Measurements from ENCODE around the gene ASPSCR1. TPM values are rescaled to one million over a fixed set of nuclear protein-coding genes. Genes with fewer than 3 reads are reported as not detected.

ASPSCR1 gene
- total and polyA plus RNA-seq, 9 donors: 22.5 to 35.9 (median 27.5) TPM

DNA sequence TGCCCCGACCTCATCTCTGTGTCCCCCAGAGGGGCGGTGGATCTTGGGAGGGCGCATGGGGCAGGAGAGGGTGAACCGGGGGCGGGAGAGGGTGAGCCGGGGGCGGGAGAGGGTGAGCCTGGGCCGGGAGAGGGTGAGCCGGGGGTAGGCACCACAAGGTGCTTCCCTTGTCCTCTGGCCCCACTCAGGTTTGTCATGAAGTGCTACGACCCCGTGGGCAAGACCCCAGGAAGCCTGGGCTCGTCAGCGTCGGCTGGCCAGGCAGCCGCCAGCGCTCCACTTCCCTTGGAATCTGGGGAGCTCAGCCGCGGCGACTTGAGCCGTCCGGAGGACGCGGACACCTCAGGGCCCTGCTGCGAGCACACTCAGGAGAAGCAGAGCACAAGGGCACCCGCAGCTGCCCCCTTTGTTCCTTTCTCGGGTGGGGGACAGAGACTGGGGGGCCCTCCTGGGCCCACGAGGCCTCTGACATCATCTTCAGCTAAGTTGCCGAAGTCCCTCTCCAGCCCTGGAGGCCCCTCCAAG lies 18.9 kb downstream of the ASPSCR1 start:
- peaks cover 21% of the 10 kb centered on the region for H3K36me3 ChIP-seq (ENCODE audit: control insufficient read depth, insufficient read depth, low read length)
- 86% methylated on average over 20 of the region's 28 CpGs for WGBS (ENCODE audit: insufficient coverage)
- no peaks in the 10 kb centered on the region for H3K9me3 ChIP-seq (replicated peaks; ENCODE audit: control insufficient read depth, low read depth, low read length)
- H3K27me3 ChIP-seq (ENCODE audit: control insufficient read depth, insufficient read depth, low read length): no peaks in the 10 kb centered on the region
- no peak overlapping the region for H3K27ac ChIP-seq (ENCODE audit: low read length)
- no peak for DNase-seq
- no peak overlapping the region for H3K4me3 ChIP-seq (ENCODE audit: low read length)
- peaks cover 63% of the 10 kb centered on the region for H3K4me1 ChIP-seq (ENCODE audit: control insufficient read depth, insufficient read depth, low read length)

DNA sequence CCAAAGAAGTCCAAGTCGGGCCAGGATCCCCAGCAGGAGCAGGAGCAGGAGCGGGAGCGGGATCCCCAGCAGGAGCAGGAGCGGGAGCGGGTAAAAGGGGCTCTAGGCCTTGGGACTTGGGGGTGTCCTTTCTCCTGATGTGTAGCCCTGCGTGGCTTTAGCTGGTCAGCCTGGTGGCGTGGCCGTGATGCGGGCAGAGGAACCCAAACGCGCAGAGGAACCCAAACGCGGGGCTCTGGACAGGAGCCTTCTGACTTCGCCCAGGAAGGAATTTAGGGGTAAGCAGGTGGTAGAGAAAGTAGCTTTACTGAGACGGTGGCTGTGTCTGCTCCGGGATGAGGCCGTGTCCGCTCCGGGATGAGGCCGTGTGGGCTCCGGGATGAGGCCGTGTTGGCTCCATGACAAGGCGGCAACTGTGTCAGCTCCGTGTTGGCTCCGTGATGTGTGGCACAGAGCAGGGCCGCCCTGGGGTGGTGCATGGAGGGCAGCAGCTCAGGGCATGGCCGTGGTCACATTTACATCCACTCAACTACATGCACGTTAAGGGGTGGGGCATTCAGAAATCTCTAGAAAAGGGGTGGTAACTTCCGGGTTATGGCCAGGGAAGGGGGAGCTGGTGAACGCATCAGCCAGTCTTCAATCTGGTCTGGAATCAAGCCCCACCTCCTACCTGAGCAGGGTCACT lies 19.5 kb downstream of the ASPSCR1 start:
- Histone ChIP-seq H3K4me3 (ENCODE audit: low read length) (no peak overlapping the region), H3K4me1 (ENCODE audit: control insufficient read depth, insufficient read depth, low read length) (peaks cover 63% of the 10 kb centered on the region), H3K9me3 (replicated peaks; ENCODE audit: control insufficient read depth, low read depth, low read length) (no peaks in the 10 kb centered on the region), H3K27ac (ENCODE audit: low read length) (no peak overlapping the region), H3K27me3 (ENCODE audit: control insufficient read depth, insufficient read depth, low read length) (no peaks in the 10 kb centered on the region), H3K36me3 (ENCODE audit: control insufficient read depth, insufficient read depth, low read length) (peaks cover 21% of the 10 kb centered on the region)
- DNase-seq: no peak
- 91% methylated on average over 23 of the region's 30 CpGs for WGBS (ENCODE audit: insufficient coverage)

DNA sequence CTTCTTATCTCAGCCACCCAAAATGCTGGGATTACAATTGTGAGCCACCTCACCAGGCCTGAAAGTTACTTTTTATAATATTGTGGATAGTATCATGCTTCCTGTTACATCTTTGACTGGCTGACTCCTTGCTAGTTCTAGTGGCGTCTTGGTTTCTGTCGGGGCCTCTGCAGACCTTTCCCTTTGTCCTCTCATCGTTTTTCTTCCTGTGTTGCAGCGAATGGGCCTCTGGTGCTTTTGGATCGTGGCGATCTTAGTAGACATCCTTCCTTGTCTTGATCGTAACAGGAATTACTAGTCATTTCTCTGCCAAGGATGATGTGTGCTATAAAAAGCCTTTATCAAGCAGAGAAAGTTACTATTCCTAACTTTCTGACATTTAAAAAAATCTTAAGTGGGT lies 20.8 kb downstream of the ASPSCR1 start:
- Histone ChIP-seq H3K9me3 (replicated peaks; ENCODE audit: control insufficient read depth, low read depth, low read length) (no peaks in the 10 kb centered on the region), H3K4me3 (ENCODE audit: low read length) (no peak overlapping the region), H3K4me1 (ENCODE audit: control insufficient read depth, insufficient read depth, low read length) (peaks cover 51% of the 10 kb centered on the region), H3K27me3 (ENCODE audit: control insufficient read depth, insufficient read depth, low read length) (no peaks in the 10 kb centered on the region), H3K36me3 (ENCODE audit: control insufficient read depth, insufficient read depth, low read length) (peaks cover 21% of the 10 kb centered on the region), H3K27ac (ENCODE audit: low read length) (no peak overlapping the region)
- DNase-seq: no peak
- 4% methylated on average over 3 of the region's 7 CpGs for WGBS (ENCODE audit: insufficient coverage)

DNA sequence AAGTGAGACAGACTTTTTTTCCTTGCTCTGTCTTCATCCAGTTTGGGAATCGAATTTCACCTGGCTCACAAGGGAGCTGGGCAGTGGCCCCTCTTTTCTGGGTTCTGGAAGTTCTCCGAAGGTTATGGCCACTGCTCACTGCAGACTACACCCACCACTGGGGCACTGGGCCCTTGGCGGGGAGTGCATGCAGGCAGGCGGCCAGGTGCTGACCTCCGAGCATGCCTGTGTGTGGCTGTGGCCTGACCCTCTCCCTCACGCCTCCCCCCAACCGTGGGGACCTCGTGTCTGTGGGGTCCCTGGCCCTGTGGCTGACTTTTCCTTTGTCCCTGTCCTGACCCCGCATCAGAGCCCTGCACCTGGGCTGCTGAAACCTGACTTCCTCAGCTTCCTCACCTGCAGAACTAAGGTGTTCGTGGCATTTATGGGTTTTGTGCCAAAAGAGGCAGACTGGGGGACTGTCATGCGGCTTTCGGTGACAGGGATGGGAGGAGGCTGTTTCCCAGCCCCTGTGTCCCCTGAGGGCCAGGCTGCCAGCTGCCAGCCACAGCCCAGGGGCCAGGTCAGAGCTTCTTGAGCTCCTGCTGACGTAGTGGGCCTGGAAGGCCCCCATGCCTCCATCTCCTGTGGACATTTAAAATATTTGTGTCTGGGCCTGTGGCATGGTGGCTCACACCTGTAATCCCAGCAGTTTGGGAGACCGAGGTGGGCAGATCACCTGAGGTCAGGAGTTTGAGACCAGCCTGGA lies 21.4 kb downstream of the ASPSCR1 start:
- peak; percentile 59 for DNase-seq
- no peaks in the 10 kb centered on the region for H3K27me3 ChIP-seq (ENCODE audit: control insufficient read depth, insufficient read depth, low read length)
- peaks cover 51% of the 10 kb centered on the region for H3K4me1 ChIP-seq (ENCODE audit: control insufficient read depth, insufficient read depth, low read length)
- H3K36me3 ChIP-seq (ENCODE audit: control insufficient read depth, insufficient read depth, low read length): peaks cover 18% of the 10 kb centered on the region
- H3K9me3 ChIP-seq (replicated peaks; ENCODE audit: control insufficient read depth, low read depth, low read length): no peaks in the 10 kb centered on the region
- no peak overlapping the region for H3K27ac ChIP-seq (ENCODE audit: low read length)
- H3K4me3 ChIP-seq (ENCODE audit: low read length): no peak overlapping the region
- 38% methylated on average over 6 of the region's 14 CpGs for WGBS (ENCODE audit: insufficient coverage)

DNA sequence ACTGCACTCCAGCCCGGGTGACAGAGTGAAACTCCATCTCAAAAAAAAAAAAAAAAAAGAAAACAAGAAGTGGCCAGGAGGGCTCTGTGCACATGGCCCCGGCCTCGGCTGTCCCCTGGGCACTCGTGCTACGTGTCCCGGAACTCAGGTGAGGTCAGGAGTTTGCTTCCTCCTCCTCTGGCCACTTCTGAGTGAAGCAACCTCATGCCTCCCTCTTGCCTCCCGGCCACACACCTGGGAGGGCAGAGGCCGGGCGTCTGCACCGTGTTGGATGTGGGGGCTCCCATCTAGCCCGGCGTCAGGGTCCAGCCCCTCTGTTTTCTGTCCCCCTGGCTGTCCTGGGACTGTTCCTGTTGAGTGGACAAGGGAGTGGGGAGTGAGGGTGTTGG lies 22.2 kb downstream of the ASPSCR1 start:
- no peak overlapping the region for H3K4me3 ChIP-seq (ENCODE audit: low read length)
- DNase-seq: no peak
- H3K4me1 ChIP-seq (ENCODE audit: control insufficient read depth, insufficient read depth, low read length): peaks cover 48% of the 10 kb centered on the region
- peaks cover 19% of the 10 kb centered on the region for H3K36me3 ChIP-seq (ENCODE audit: control insufficient read depth, insufficient read depth, low read length)
- H3K9me3 ChIP-seq (replicated peaks; ENCODE audit: control insufficient read depth, low read depth, low read length): no peaks in the 10 kb centered on the region
- no peak overlapping the region for H3K27ac ChIP-seq (ENCODE audit: low read length)
- WGBS (ENCODE audit: insufficient coverage): 96% methylated on average over 11 of the region's 12 CpGs
- no peaks in the 10 kb centered on the region for H3K27me3 ChIP-seq (ENCODE audit: control insufficient read depth, insufficient read depth, low read length)

DNA sequence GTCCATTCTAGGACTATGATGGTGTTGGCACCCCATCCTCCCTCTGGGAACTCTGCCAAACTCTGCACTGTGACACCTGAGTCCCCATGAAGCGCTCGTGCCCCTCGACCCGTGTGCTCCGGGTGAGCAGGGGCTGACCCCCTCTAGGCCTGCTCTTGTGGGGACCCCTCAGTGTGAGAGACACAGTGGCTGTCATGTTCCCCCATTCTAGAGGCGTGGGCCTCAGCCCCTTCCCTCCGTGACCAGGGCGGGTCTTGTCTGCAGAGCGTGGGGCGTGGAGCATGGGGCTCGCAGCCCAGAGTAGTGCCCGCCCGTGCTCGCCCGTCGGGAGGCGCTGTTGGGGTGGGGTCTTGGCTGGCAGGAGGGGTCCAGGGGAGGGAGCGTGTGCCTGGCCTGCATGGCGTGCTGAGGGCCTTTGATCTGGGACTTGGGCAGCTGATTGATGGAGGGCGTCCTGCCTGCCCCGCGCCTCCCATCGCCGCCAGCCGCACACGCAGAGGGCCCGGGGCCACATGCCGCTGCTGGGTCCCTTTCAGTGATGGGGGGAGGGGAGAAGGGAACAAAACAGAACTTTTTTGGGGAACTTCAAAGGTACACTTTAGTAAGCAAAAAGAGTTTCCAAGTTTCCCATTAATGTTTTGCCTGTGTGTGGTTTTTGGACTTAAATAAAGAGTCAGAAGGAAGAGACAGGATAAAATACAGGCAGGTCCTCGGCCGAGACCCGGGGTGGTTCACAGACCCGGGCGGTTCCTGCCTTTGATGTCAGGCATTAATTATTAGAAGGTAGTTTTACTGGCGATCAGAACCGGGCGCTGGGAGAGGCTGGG lies 22.8 kb downstream of the ASPSCR1 start:
- Histone ChIP-seq H3K36me3 (ENCODE audit: control insufficient read depth, insufficient read depth, low read length) (peaks cover 19% of the 10 kb centered on the region), H3K27ac (ENCODE audit: low read length) (no peak overlapping the region), H3K4me1 (ENCODE audit: control insufficient read depth, insufficient read depth, low read length) (peaks cover 42% of the 10 kb centered on the region), H3K27me3 (ENCODE audit: control insufficient read depth, insufficient read depth, low read length) (no peaks in the 10 kb centered on the region), H3K9me3 (replicated peaks; ENCODE audit: control insufficient read depth, low read depth, low read length) (no peaks in the 10 kb centered on the region), H3K4me3 (ENCODE audit: low read length) (no peak overlapping the region)
- 52% methylated on average over 33 of the region's 36 CpGs for WGBS (ENCODE audit: insufficient coverage)
- DNase-seq: no peak

DNA sequence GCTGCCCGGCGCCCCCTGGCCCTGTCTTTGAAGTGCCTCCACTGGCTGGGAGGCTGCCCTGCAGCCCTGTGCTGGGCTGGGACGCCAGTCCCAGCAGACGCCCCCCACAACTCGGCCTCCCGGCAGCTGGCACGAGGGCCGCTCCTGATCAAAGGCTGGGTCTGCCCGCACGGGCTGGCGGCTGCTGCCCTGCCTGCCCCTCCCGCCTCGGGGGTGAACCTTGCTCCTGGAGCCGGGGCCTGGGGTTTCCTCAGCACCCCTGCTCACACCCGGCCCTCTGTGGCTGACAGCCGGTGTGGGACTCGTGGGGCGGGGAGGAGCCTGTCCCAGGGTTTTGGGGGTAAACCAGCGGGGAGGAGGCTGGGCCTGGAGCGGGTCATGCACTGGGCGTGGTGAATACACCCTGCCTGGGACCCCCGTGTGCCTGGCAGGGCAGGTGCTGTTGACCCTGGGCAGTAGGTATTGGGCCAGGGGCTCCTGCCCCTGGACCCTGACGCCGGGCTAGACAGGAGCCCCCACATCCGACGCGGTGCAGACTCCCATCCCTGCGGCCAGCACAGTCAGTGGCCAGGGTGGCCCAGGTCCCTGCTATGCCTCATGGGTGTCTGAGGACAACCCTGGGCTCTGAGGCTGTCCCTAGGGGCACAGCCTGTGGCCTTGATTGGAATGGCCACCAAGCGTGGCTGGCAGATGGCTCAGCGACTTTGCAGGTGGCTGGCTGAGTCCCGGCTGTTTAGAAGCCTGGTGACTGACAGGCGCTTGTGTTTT lies 23.6 kb downstream of the ASPSCR1 start:
- H3K4me3 ChIP-seq (ENCODE audit: low read length): no peak overlapping the region
- WGBS (ENCODE audit: insufficient coverage): 63% methylated on average over 30 of the region's 32 CpGs
- H3K4me1 ChIP-seq (ENCODE audit: control insufficient read depth, insufficient read depth, low read length): peaks cover 43% of the 10 kb centered on the region
- no peaks in the 10 kb centered on the region for H3K27me3 ChIP-seq (ENCODE audit: control insufficient read depth, insufficient read depth, low read length)
- no peak overlapping the region for H3K27ac ChIP-seq (ENCODE audit: low read length)
- H3K36me3 ChIP-seq (ENCODE audit: control insufficient read depth, insufficient read depth, low read length): peaks cover 15% of the 10 kb centered on the region
- DNase-seq: peak; percentile 63
- no peaks in the 10 kb centered on the region for H3K9me3 ChIP-seq (replicated peaks; ENCODE audit: control insufficient read depth, low read depth, low read length)

DNA sequence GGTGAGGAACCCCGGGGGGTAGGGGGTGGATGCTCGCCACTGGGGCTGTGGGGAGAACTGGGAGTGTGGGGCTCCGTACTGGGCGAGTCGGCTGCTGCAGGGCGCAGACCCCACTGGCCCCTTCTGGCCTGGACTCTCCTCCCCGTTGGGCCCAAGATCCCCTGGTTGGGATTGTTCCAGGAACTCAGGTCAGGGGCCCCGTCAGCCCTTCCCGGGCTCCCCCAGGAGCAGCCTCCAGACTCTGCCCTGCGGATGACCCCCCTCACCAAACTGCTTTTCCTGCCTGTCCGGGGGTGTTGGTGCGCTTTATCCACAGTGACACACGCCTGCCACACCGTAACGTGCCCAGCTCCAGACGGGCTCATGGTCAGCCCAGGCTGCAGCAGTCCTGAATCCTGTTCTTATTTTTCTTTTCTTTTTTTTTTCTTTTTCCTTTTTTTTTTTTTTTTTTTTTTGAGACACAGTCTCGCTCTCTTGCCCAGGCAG lies 24.2 kb downstream of the ASPSCR1 start:
- no peaks in the 10 kb centered on the region for H3K9me3 ChIP-seq (replicated peaks; ENCODE audit: control insufficient read depth, low read depth, low read length)
- no peaks in the 10 kb centered on the region for H3K27me3 ChIP-seq (ENCODE audit: control insufficient read depth, insufficient read depth, low read length)
- H3K36me3 ChIP-seq (ENCODE audit: control insufficient read depth, insufficient read depth, low read length): peaks cover 10% of the 10 kb centered on the region
- no peak for DNase-seq
- no peak overlapping the region for H3K27ac ChIP-seq (ENCODE audit: low read length)
- 65% methylated on average over 15 of the region's 17 CpGs for WGBS (ENCODE audit: insufficient coverage)
- no peak overlapping the region for H3K4me3 ChIP-seq (ENCODE audit: low read length)
- H3K4me1 ChIP-seq (ENCODE audit: control insufficient read depth, insufficient read depth, low read length): peaks cover 49% of the 10 kb centered on the region

DNA sequence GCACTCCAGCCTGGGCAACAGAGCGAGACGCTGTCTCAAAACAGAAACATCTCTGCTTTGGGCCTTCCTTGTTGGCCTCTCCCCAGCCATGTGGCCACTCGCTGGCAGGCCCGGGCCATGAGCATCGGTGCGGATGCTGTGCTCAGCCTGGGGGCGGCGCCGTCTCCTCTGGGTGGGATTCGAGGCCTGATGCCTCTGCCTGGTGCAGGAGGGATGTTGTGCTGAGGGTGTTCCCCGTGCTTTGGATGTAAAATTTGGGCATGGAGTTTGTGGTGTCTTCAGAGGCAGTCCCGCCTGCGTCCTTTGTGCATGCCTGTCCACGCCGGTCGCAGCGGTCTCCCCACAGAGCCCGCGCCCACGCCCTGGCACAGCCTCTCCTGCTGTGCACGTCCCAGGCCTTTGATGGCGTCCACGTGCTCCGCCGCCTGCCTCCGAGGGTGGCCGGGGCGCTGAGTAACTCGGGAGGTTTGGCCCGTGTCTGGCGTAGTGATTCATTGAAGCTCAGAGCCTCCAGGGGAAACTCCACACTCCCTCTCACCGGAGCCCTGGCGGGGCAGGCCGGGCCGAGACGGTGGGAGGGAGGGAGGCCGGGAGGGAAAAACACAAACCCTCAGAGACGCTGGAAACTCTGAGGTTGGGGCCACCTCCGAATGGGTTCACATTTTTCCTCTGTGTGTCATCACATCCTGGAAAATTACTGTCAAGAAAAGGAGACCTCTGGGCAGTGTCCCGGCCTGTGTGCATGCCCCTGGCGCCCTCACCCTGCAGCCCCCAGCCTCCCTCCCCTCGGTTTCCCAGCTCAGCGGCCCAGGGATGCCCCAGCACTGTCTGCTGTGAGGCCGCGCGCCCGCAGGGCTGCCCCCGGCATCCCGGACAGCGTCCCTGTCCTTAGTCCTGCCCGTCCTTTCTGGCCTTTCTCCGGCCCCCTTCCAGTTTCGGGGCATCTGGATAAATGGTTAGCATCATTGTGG lies 26.3 kb downstream of the ASPSCR1 start:
- H3K4me1 ChIP-seq (ENCODE audit: control insufficient read depth, insufficient read depth, low read length): peaks cover 58% of the 10 kb centered on the region
- peaks cover 7% of the 10 kb centered on the region for H3K36me3 ChIP-seq (ENCODE audit: control insufficient read depth, insufficient read depth, low read length)
- H3K27ac ChIP-seq (ENCODE audit: low read length): peak overlapping the region; percentile 20
- no peak overlapping the region for H3K4me3 ChIP-seq (ENCODE audit: low read length)
- no peaks in the 10 kb centered on the region for H3K27me3 ChIP-seq (ENCODE audit: control insufficient read depth, insufficient read depth, low read length)
- H3K9me3 ChIP-seq (replicated peaks; ENCODE audit: control insufficient read depth, low read depth, low read length): no peaks in the 10 kb centered on the region
- WGBS (ENCODE audit: insufficient coverage): 49% methylated on average over 39 of the region's 53 CpGs
- DNase-seq: peak; percentile 75

Measured in muscle of leg (tissue), 11 donors.